ENCODE measurements around the gene LGALS8.

GRCh38 chr1:236518322-236518721 is 5.5 kb upstream of the LGALS8 start:
- TF ChIP-seq, protein P1, sequence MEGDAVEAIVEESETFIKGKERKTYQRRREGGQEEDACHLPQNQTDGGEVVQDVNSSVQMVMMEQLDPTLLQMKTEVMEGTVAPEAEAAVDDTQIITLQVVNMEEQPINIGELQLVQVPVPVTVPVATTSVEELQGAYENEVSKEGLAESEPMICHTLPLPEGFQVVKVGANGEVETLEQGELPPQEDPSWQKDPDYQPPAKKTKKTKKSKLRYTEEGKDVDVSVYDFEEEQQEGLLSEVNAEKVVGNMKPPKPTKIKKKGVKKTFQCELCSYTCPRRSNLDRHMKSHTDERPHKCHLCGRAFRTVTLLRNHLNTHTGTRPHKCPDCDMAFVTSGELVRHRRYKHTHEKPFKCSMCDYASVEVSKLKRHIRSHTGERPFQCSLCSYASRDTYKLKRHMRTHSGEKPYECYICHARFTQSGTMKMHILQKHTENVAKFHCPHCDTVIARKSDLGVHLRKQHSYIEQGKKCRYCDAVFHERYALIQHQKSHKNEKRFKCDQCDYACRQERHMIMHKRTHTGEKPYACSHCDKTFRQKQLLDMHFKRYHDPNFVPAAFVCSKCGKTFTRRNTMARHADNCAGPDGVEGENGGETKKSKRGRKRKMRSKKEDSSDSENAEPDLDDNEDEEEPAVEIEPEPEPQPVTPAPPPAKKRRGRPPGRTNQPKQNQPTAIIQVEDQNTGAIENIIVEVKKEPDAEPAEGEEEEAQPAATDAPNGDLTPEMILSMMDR (IDR thresholded peaks at IDR 0.05), result no peak
- no peak for TF ChIP-seq EP300 (IDR thresholded peaks at IDR 0.05)
